HG03520 (cell line): ENCODE measurements around the gene TNRC6C.
"Not testable (repeated sequence)": the region's sequence is repeated elsewhere in the genome, so short reads cannot be mapped to it uniquely, and the experiment has no call there.

Experiments used
- ATAC-seq: cut with Tn5 transposase; IDR thresholded peaks from one replicate; pipeline ENCODE4 v1.9.1; 2021; ENCODE audit warnings: mild to moderate bottlenecking, moderate library complexity; ENCODE audit not compliant: unreplicated experiment

The TNRC6C gene

DNA sequence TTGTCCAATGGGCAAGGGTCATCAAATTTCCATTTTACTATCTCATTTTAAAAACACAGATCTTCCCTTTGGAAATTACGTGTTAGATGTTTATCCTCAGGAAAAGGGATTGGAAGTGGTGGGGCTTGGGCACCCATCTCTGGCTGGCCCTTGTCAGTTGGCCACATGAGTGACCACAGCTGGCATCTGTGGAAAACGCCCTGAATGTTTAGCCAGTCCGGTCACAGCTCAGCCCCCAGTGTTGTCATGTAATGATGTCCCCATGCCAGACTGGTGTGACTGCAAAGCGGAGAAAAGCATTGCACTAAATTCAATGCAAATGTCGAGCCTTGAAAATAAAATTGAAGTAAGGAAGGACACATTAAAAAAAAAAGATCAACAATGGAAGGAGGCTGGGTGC, 117.0 kb downstream of the TNRC6C start:
- no peak for ATAC-seq

GRCh38 chr17:78079253-78079652, 120.8 kb downstream of the TNRC6C start:
- no peak for ATAC-seq

DNA sequence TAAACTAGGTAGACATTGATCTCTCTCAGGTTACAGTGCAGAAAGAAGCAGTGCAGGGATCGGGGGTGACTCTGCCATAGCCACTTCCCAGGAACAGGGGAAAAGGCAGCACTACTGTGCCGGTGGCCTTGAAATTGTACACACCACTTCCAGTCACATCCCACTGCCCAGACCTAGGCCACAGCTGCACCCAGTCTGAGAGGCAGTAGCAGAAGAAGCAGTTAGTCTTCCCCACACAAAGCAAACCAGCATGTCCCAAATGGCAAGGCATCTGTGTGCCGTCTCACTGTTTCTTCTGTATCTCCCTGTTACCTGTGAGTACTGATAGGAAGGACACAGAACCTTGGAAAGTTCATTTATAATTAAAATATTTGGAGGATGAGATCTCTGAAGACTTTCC, 123.0 kb downstream of the TNRC6C start:
- no peak for ATAC-seq

GRCh38 chr17:78082355-78082872, 123.9 kb downstream of the TNRC6C start:
- ATAC-seq = not testable (repeated sequence)

- ATAC-seq = no peak
Measured at GRCh38 chr17:78082988-78083387, 124.5 kb downstream of the TNRC6C start.

GRCh38 chr17:78086740-78087139, 128.2 kb downstream of the TNRC6C start:
- ATAC-seq = no peak

DNA sequence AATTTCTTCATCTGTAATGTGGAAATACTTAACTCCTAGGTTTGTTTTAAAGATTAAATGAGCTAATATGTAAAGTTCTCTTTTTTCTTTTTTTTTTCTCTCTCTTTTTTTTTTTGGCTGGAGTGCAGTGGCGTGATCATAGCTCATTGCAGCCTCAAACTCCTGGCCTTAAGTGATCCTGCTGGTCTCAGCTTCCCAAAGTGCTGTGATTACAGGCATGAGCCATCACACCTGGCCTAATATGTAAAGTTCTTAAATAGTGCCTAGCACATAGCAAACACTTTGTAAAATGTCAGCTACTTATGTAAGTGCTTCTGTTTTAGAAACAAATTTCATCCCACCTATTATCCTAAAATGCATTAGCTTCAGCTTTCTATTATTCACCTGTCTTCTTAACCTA, 130.0 kb downstream of the TNRC6C start:
- ATAC-seq = no peak

GRCh38 chr17:78089576-78090281, 131.2 kb downstream of the TNRC6C start:
- ATAC-seq = no peak

GRCh38 chr17:78092794-78093324, 134.4 kb downstream of the TNRC6C start:
- no peak for ATAC-seq

DNA sequence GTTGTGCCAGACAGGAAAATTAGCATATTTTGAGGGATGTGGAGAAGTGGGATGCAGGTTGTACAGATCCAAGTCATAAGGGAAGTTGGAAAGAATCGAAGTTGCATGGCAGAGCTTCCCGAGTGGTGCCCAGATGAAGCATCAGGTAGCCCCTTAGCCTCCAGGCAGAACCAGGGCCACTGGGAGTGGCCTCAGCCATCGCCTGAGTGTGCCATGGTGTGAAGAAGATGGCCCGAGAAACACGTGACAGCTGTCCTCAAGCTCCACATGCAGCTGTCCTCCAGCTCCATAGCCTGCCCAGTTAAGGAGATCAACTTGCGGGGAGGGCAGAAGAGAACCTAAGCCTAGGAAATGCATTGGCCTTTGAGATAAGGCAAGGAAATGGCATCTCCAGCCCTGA, 136.5 kb downstream of the TNRC6C start:
- no peak for ATAC-seq

GRCh38 chr17:78096093-78096492, 137.6 kb downstream of the TNRC6C start:
- ATAC-seq = no peak

DNA sequence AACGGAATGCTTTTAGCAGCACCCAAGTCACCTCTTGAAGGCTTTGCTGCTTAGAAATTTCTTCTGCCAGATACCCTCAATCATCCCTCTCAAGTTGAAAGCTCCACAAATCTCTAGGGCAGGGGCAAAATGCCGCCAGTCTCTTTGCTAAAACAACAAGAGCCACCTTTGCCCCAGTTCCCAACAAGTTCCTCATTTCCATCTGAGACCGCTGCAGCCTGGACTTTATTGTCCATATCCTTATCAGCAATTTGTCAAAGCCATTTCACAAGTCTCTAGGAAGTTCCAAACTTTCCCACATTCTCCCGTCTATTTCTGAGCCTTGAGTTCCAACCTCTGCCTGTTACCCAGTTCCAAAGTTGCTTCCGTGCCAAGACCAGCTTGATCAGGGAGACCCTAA, 142.6 kb downstream of the TNRC6C start:
- no peak for ATAC-seq

- ATAC-seq = no peak
Measured at GRCh38 chr17:78101542-78101941, 143.0 kb downstream of the TNRC6C start.

- ATAC-seq = no peak
Measured at GRCh38 chr17:78103311-78103710, 144.8 kb downstream of the TNRC6C start.

DNA sequence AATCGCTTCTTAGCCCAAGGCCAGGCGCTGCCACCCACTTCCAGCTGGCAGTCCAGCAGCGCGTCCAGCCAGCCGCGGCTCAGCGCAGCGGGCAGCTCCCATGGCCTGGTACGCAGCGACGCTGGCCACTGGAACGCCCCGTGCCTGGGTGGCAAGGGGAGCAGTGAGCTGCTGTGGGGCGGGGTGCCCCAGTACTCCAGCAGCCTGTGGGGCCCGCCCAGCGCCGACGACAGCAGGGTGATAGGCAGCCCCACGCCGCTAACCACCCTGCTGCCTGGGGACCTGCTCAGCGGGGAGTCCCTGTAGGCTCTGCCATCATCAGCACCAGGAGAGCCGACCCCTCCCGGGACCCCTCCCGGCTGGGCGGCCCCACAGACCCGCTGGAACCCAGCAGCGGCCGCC, 146.0 kb downstream of the TNRC6C start:
- ATAC-seq = no peak

DNA sequence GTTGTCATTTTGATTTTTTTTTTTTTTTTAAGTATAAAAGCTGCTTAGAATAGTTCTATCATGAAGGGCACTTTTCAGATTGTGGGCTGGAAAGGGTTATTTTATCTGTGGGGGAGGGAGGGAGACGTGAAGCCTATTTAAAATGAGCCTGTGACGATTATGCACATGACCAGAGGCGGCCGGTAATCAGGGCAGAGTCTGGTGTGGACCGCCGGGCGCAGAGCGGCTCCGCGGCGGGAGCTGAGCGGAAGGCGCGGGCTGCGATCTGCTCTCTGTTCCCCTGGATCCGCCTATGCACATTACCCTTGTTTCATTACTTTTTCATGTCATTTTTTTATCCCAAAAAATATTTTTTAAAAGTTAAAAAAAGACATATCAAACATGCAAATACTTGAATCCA, 146.6 kb downstream of the TNRC6C start:
- ATAC-seq = no peak

DNA sequence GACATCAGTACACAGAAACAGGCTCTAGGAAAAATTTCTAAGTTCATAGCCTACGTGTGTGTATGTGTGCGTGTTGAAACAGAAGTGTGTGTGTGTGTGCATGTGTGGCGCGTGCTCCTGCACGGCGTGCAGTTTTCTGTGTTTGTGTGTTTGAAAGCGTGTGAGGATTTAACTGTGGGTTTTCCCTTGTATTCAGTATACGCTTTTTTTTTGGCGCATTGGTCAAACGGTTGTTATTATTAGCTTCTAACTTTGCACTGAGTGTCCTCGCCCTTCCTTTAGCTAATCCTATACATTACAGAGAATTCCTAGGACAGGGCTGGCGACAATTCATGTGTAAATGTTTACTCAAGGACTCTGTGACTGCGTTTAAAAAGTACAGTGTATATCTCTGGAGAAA, 147.0 kb downstream of the TNRC6C start:
- ATAC-seq = no peak

GRCh38 chr17:78106211-78106610, 147.7 kb downstream of the TNRC6C start:
- no peak for ATAC-seq

- no peak for ATAC-seq
Measured at GRCh38 chr17:78107457-78107856, 149.0 kb downstream of the TNRC6C start.

- ATAC-seq = no peak
Measured at GRCh38 chr17:78107976-78108725, 149.6 kb downstream of the TNRC6C start.

GRCh38 chr17:78108726-78109488, 150.4 kb downstream of the TNRC6C start:
- no peak for ATAC-seq

DNA sequence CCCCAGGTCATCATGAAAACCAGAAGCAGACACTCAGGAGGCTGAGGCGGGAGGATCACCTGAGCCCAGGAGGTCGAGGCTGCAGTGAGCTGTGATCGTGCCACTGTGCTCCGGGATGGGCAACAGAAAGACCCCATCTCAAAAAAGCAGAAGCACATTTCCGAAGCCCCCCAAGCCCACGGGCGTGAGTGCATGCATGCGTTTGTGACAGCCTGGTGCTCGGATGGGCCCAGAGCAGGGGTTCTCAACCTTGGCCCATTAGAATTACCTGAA, 150.9 kb downstream of the TNRC6C start:
- no peak for ATAC-seq
